ENCODE data around the gene NFIC.
"Not testable (repeated sequence)": the region's sequence is repeated elsewhere in the genome, so short reads cannot be mapped to it uniquely, and the experiment has no call there.

Gene NFIC

GRCh38 chr19:3398114-3398899, 31.9 kb downstream of the NFIC start:
- peak; percentile 90 for DNase-seq (ENCODE audit: low spot score)

- no peak for DNase-seq (ENCODE audit: low spot score)
Measured at GRCh38 chr19:3398900-3399278, 32.5 kb downstream of the NFIC start.

GRCh38 chr19:3399311-3399710, 32.9 kb downstream of the NFIC start:
- not testable (repeated sequence) for DNase-seq (ENCODE audit: low spot score)

GRCh38 chr19:3401004-3401768, 34.8 kb downstream of the NFIC start:
- DNase-seq (ENCODE audit: low spot score): no peak

- DNase-seq (ENCODE audit: low spot score): no peak
Measured at GRCh38 chr19:3402631-3403443, 36.5 kb downstream of the NFIC start.

- peak; percentile 90 for DNase-seq (ENCODE audit: low spot score)
Measured at GRCh38 chr19:3403489-3404323, 37.3 kb downstream of the NFIC start.

GRCh38 chr19:3404324-3405260, 38.2 kb downstream of the NFIC start:
- peak; percentile 89 for DNase-seq (ENCODE audit: low spot score)

GRCh38 chr19:3405261-3405653, 38.9 kb downstream of the NFIC start:
- DNase-seq (ENCODE audit: low spot score): no peak

GRCh38 chr19:3406571-3407111, 40.3 kb downstream of the NFIC start:
- DNase-seq (ENCODE audit: low spot score): no peak

GRCh38 chr19:3407556-3408516, 41.5 kb downstream of the NFIC start:
- no peak for DNase-seq (ENCODE audit: low spot score)

- DNase-seq (ENCODE audit: low spot score): no peak
Measured at GRCh38 chr19:3408996-3409345, 42.6 kb downstream of the NFIC start.

- no peak for DNase-seq (ENCODE audit: low spot score)
Measured at GRCh38 chr19:3409346-3410064, 43.1 kb downstream of the NFIC start.

GRCh38 chr19:3411636-3412035, 45.3 kb downstream of the NFIC start:
- no peak for DNase-seq (ENCODE audit: low spot score)

- no peak for DNase-seq (ENCODE audit: low spot score)
Measured at GRCh38 chr19:3412066-3412465, 45.7 kb downstream of the NFIC start.

GRCh38 chr19:3413796-3414327, 47.5 kb downstream of the NFIC start:
- no peak for DNase-seq (ENCODE audit: low spot score)

GRCh38 chr19:3415695-3416094, 49.3 kb downstream of the NFIC start:
- no peak for DNase-seq (ENCODE audit: low spot score)

GRCh38 chr19:3420244-3420755, 53.9 kb downstream of the NFIC start:
- no peak for DNase-seq (ENCODE audit: low spot score)
